Left lung (tissue), 14 donors: ENCODE data around the gene ADSS1. TPM values are rescaled to one million over a fixed set of nuclear protein-coding genes. Genes with fewer than 3 reads are reported as not detected.
A peak's percentile ranks its signal among the peaks of the same experiment; 100 is the strongest.

Source experiments
- ATAC-seq: fragments of 200-7000 bp; cut with Tn5 transposase; one replicate; pipeline ENCODE4 v1.9.1; 2020; ENCODE audit warnings: moderate library complexity
- DNase-seq, 4 donors: peaks; one replicate each; pipeline ENCODE4 v3.0.0-alpha.2; 2013 to 2020
- H3K27ac ChIP-seq, 2 donors: fragments of 200-600 bp; sonication (generic) in 1 of 2; one replicate each; pipeline versions ENCODE4 v1.5.0 to v1.8.0; 2020 to 2021
- H3K27me3 ChIP-seq, 2 donors: fragments of 200-600 bp; sonication (generic) in 1 of 2; one replicate each; pipeline versions ENCODE4 v1.5.0 to v1.8.0; 2020 to 2021
- H3K36me3 ChIP-seq, 2 donors: fragments of 200-600 bp; sonication (generic) in 1 of 2; one replicate each; pipeline versions ENCODE4 v1.5.0 to v1.8.0; 2020 to 2021
- H3K4me1 ChIP-seq, 2 donors: fragments of 200-600 bp; one replicate each; pipeline ENCODE4 v1.8.0; 2021
- H3K4me3 ChIP-seq, 2 donors: fragments of 200-600 bp; sonication (generic) in 1 of 2; one replicate each; pipeline versions ENCODE4 v1.5.0 to v1.8.0; 2020 to 2021; ENCODE audit warnings: mild to moderate bottlenecking in 1 of 2
- H3K9me3 ChIP-seq, 2 donors: fragments of 200-600 bp; sonication (generic) in 1 of 2; one replicate each; pipeline versions ENCODE4 v1.5.0 to v1.8.0; 2020 to 2021
- CTCF ChIP-seq, 2 donors: fragments of 200-600 bp; sonication (generic) in 1 of 2; IDR thresholded peaks; one replicate each; pipeline versions ENCODE4 v1.5.0 to v1.8.0; 2021; ENCODE audit warnings: antibody characterized with exemption in 2 of 2
- intact Hi-C, 2 donors: fragments of 100-400 bp; cut with DNase I; formaldehyde crosslinking; loops; one replicate each; pipeline versions ENCODE4 v1.11.2 to v1.14.2; 2022
- long read RNA-seq, 12 donors: library from polyadenylated mRNA in 2 of 12; unstranded in 2 of 12; transcript quantifications; one replicate each; pipeline ENCODE4 v2.0.0 and lab custom pipeline, GENCODE V29; 2019 to 2026
- polyA plus RNA-seq, 6 donors: library from polyadenylated mRNA; unstranded; fragments of 120-200 nt; gene quantifications; one replicate each; pipeline ENCODE4 v1.2.1, GENCODE V29; 2013; ENCODE audit not compliant: insufficient read length in 6 of 6
- total RNA-seq, 2 donors: library from RNA; stranded (reverse); fragmentation: NEBNext Ultra II Directional; extraction: Animal tissue kit (Norgen Biotek cat#: 25700); gene quantifications; one replicate each; pipeline ENCODE4 v1.2.1, GENCODE V29; 2021
- donor health status: DM: no; HTN: yes; CAD: no.
- donor health status: DM: no; HTN: no; CAD: no.

Gene ADSS1
- 1 to 10 TPM; 5.2 to 5.3 TPM for total RNA-seq
- polyA plus RNA-seq, result 10 to 100 TPM; 10.4 to 16.6 (median 11.5) TPM
- long read RNA-seq, donor 1, partial matches to known transcripts, result 0 of 2 reads
- long read RNA-seq, donor 1, other reads (novel, unspliced or antisense), result 0 of 2 reads
- long read RNA-seq, donor 2, partial matches to known transcripts, result 0 of 5 reads
- long read RNA-seq, donor 2, other reads (novel, unspliced or antisense), result 0 of 5 reads
- long read RNA-seq, donor 3, partial matches to known transcripts, result 0 of 3 reads
- long read RNA-seq, donor 3, other reads (novel, unspliced or antisense), result 0 of 3 reads
- long read RNA-seq, donor 4, partial matches to known transcripts, result 0 of 3 reads
- long read RNA-seq, donor 4, other reads (novel, unspliced or antisense), result 0 of 3 reads
- long read RNA-seq, donor 5, partial matches to known transcripts, result 0 of 3 reads
- long read RNA-seq, donor 5, other reads (novel, unspliced or antisense), result 0 of 3 reads
- long read RNA-seq, donor 6, partial matches to known transcripts, result 0 of 4 reads
- long read RNA-seq, donor 6, other reads (novel, unspliced or antisense), result 0 of 4 reads
- long read RNA-seq, donor 7, partial matches to known transcripts, result 0 of 2 reads
- long read RNA-seq, donor 7, other reads (novel, unspliced or antisense), result 0 of 2 reads
- long read RNA-seq, donor 8, partial matches to known transcripts, result 0 of 2 reads
- long read RNA-seq, donor 8, other reads (novel, unspliced or antisense), result 0 of 2 reads
- long read RNA-seq, donor 9, result 0 reads
- long read RNA-seq, donor 10, partial matches to known transcripts, result 0 of 4 reads
- long read RNA-seq, donor 10, other reads (novel, unspliced or antisense), result 0 of 4 reads
- long read RNA-seq, donor 11, result 0 reads
- long read RNA-seq, donor 12, partial matches to known transcripts, result 0 of 1 reads
- long read RNA-seq, donor 12, other reads (novel, unspliced or antisense), result 0 of 1 reads

- H3K4me3 ChIP-seq, result peak within 1 kb of the TSS; percentile 53 to 81
- intact Hi-C loops, result no loop called here
- peaks cover 9 to 28% of the 10 kb centered on the region in 2 donors for H3K4me1 ChIP-seq
- ATAC-seq, result peak; percentile 90
- peak; percentile 37 to 94 (median 70) for DNase-seq
- H3K27me3 ChIP-seq, result peaks cover 0 to 8% of the 10 kb centered on the region in 2 donors
- H3K36me3 ChIP-seq, result peaks cover 0 to 14% of the 10 kb centered on the region in 2 donors
- peak; percentile 91 to 96 for TF ChIP-seq CTCF (IDR thresholded peaks at IDR 0.05)
- no peaks in the 10 kb centered on the region for H3K9me3 ChIP-seq
- peak within 1 kb of the TSS in 1 of 2 donors; percentile 13 for H3K27ac ChIP-seq
Measured at GRCh38 chr14:104723651-104724406, at the start of gene ADSS1. Gene ADSS1, plus strand, starts transcription at chr14:104724229. Its CDS starts 42 bp downstream, at chr14:104724271.

- no peak for DNase-seq
- Histone ChIP-seq H3K36me3 (no peaks in the 10 kb centered on the region), H3K4me3 (no peak overlapping the region), H3K27me3 (peaks cover 0 to 10% of the 10 kb centered on the region in 2 donors), H3K9me3 (no peaks in the 10 kb centered on the region), H3K27ac (no peak overlapping the region), H3K4me1 (peaks cover 18 to 39% of the 10 kb centered on the region in 2 donors)
- no peak for ATAC-seq
- intact Hi-C loops, result no loop called here
- no peak for TF ChIP-seq CTCF (IDR thresholded peaks at IDR 0.05)
Measured at GRCh38 chr14:104675447-104675846, 48.6 kb upstream of the ADSS1 start.

- no peak for ATAC-seq
Measured at GRCh38 chr14:104676130-104676693, 47.8 kb upstream of the ADSS1 start.

More at GRCh38 chr14:104676130-104676693, 47.8 kb upstream of the ADSS1 start:
- DNase-seq, result peak in 1 of 4 donors; percentile 63
- Histone ChIP-seq H3K27me3 (peaks cover 0 to 10% of the 10 kb centered on the region in 2 donors), H3K36me3 (no peaks in the 10 kb centered on the region), H3K4me3 (no peak overlapping the region), H3K4me1 (peaks cover 25 to 46% of the 10 kb centered on the region in 2 donors), H3K9me3 (no peaks in the 10 kb centered on the region), H3K27ac (no peak overlapping the region)
- TF ChIP-seq CTCF (IDR thresholded peaks at IDR 0.05), result no peak
- intact Hi-C loops, result no loop called here
